ENCODE measurements around the gene UMODL1.

The UMODL1 gene

GRCh38 chr21:42097860-42098454, 26.8 kb downstream of the UMODL1 start:
- no peak for TF ChIP-seq POLR2A (IDR thresholded peaks at IDR 0.05; ENCODE audit: low read depth, low read length)
- DNase-seq (ENCODE audit: insufficient read length, low spot score) (peak; percentile 98), FAIRE-seq (peak; percentile 87)

DNA sequence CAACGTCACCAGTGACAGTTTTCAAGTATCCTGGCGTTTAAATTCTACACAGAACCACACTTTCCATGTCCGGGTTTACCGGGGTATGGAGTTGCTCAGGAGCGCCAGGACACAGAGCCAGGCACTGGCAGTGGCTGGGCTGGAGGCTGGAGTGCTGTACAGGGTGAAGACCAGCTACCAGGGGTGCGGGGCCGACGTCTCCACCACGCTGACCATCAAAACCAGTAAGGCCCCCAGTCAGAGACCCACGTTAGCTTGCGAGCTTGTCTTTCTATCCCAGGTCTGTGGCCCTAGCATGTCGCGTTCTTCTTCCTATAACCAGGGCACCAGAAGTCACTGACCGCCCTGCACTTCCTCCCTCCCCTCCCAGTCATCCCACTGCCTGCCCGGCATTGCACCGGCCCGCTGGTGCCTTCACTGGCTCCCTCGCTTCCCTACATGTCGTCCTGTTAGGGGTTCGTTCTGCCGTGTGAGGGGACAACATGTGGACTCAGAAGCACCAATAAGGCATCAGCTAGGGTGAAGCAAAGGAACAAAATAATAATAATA, 27.9 kb downstream of the UMODL1 start:
- no peak for FAIRE-seq
- no peak for DNase-seq (ENCODE audit: insufficient read length, low spot score)
- no peak for TF ChIP-seq POLR2A (IDR thresholded peaks at IDR 0.05; ENCODE audit: low read depth, low read length)

DNA sequence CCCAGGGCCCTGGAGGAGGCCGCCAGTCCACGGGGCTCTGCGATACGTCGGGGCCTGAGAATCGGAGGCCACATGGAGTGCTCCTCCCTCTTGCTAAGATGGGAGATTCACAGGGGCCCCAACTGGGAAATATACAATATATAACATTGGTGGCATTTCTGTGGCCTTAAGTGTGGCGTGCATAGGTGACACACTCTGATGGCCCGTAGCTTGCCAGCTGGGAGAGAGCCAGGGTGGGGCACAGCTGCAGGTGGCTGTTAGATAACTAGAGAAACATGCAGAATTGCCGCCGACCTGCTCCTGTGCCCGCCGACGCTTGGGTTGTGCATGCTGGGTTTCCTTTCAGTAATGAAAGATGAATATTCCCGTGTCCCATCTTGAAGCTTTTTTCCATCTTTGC, 30.1 kb downstream of the UMODL1 start:
- FAIRE-seq: no peak
- no peak for TF ChIP-seq POLR2A (IDR thresholded peaks at IDR 0.05; ENCODE audit: low read depth, low read length)
- no peak for DNase-seq (ENCODE audit: insufficient read length, low spot score)

GRCh38 chr21:42102076-42102475, 31.0 kb downstream of the UMODL1 start:
- no peak for TF ChIP-seq POLR2A (IDR thresholded peaks at IDR 0.05; ENCODE audit: low read depth, low read length)
- no peak for DNase-seq (ENCODE audit: insufficient read length, low spot score)
- no peak for FAIRE-seq

GRCh38 chr21:42102526-42102925, 31.4 kb downstream of the UMODL1 start:
- no peak for FAIRE-seq
- no peak for TF ChIP-seq POLR2A (IDR thresholded peaks at IDR 0.05; ENCODE audit: low read depth, low read length)
- no peak for DNase-seq (ENCODE audit: insufficient read length, low spot score)

- TF ChIP-seq POLR2A (IDR thresholded peaks at IDR 0.05; ENCODE audit: low read depth, low read length): no peak
- FAIRE-seq (no peak), DNase-seq (ENCODE audit: insufficient read length, low spot score) (no peak)
Measured at GRCh38 chr21:42102991-42103390, 31.9 kb downstream of the UMODL1 start.

GRCh38 chr21:42103843-42104242, 32.7 kb downstream of the UMODL1 start:
- DNase-seq (ENCODE audit: insufficient read length, low spot score): no peak
- TF ChIP-seq POLR2A (IDR thresholded peaks at IDR 0.05; ENCODE audit: low read depth, low read length): no peak
- FAIRE-seq: no peak

DNA sequence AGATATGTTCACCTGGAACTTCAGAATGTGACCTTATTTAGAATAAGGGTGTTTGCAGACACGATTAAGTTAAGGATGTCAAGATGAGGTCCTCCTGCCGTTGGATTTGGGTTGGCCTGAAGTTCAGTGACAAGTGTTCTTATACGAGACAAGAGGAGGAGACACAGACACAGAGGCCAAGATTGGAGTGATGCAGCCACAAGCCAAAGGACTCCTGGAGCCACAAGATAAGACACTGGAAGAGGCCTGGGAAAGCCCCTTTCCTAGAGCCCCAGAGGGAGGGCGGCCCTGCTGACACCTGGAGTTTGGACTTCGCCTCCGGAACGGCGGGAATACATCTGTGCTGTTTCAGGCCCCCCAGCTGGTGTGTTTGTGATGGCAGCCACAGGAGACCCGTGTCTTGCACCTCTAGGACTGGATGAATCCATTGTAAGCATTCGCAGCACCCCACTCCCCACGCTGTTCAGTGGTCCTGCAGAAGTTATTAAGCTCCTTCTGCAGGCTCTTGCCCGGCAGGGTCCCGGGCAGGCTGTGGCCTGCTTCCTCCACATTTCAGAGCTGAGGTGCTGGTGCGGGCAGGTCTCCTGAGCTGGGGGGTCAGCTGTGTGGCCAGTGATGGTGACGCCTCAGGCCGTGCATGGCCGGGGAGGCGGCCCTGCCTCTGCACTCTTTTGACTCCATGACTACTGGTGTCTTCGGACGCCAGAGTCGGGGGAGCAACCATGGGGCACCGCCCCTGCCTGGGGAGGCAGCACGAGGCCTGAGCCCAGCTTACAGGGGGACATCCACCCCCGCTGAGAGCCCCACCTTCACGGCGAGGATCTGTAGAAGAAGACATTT, 34.6 kb downstream of the UMODL1 start:
- no peak for TF ChIP-seq POLR2A (IDR thresholded peaks at IDR 0.05; ENCODE audit: low read depth, low read length)
- FAIRE-seq: no peak

DNA sequence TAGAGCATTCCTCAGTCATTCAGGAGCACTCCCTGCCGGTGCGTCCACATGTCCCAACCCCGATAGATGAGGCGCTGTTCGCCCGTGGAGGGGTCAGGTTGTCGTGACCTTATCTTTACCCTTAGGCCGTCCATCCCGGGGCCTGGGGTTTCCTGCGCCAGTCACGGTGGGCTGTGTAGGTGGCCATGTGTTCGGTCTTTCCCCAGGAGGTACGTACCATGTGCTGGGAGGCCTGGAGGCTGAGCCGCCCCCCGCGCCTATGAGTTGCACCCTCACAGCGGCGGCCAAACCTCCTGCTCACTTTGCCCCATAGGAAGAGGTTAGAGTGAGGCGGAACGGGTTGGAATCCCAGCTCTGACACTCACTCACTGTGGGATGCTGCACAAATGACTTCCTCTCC, 35.3 kb downstream of the UMODL1 start:
- no peak for DNase-seq (ENCODE audit: insufficient read length, low spot score)
- TF ChIP-seq POLR2A (IDR thresholded peaks at IDR 0.05; ENCODE audit: low read depth, low read length): no peak
- no peak for FAIRE-seq

More for the DNA sequence above, 34.6 kb downstream of the UMODL1 start:
- DNase-seq (ENCODE audit: insufficient read length, low spot score): no peak

- no peak for DNase-seq (ENCODE audit: insufficient read length, low spot score)
- FAIRE-seq: no peak
- no peak for TF ChIP-seq POLR2A (IDR thresholded peaks at IDR 0.05; ENCODE audit: low read depth, low read length)
Measured at GRCh38 chr21:42107177-42107880, 36.2 kb downstream of the UMODL1 start.

- no peak for TF ChIP-seq POLR2A (IDR thresholded peaks at IDR 0.05; ENCODE audit: low read depth, low read length)
- no peak for FAIRE-seq
- DNase-seq (ENCODE audit: insufficient read length, low spot score): peak; percentile 54
Measured at GRCh38 chr21:42107881-42108553, 36.9 kb downstream of the UMODL1 start.

DNA sequence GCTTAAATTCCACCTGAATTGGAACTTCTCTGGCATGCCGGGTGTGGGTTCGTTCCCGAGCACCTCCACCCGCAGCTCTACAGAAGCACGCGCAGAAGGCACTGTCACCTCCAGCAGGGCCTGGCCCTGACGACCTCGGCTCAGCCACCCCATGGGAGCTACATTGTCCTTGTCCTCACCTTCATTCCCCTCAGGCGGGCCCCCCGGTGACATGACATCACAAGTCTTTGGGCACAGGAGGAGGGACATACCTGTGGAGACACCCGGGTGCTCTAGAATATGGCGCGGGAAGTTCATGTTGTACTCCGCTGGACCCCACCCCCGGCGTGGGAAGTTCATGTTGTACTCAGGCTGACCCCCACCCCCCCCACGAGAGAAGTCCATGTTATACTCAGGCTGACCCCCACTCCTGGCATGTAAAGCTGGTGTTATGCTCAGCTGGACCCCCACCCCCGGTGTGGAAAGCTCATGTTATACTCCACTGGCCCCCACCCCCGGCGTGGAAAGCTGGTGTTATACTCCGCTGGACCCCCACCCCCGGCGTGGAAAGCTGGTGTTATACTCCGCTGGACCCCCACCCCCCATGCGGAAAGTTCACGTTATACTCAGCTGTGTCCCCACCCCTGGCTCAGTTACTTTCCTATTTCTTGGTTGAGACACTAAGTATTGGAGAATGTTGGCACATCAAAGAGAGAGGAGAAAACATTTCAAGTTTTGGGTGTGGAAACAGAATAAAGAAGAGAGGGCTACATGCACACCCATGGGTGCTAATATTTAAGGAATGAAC, 37.6 kb downstream of the UMODL1 start:
- no peak for TF ChIP-seq POLR2A (IDR thresholded peaks at IDR 0.05; ENCODE audit: low read depth, low read length)
- DNase-seq (ENCODE audit: insufficient read length, low spot score): no peak
- FAIRE-seq: no peak

DNA sequence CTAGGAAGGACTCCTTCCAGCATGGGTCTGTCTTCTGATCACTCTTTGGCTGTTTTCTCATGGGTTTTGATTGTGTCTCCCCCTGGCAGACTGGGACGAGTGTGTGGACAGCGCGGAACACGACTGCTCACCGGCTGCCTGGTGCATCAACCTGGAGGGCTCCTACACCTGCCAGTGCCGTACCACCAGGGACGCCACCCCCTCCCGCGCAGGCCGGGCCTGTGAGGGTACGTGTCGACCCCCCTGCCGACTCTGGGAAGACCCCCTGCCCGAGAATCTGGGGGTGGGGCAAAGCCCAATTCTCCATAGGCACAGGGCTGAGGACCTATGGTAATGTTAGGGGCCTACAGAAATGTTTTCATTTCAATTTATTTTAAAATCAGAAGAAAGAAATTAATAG, 38.4 kb downstream of the UMODL1 start:
- no peak for TF ChIP-seq POLR2A (IDR thresholded peaks at IDR 0.05; ENCODE audit: low read depth, low read length)
- DNase-seq (ENCODE audit: insufficient read length, low spot score) (no peak), FAIRE-seq (no peak)

Data from H54 (cell line).